Measurements from ENCODE around the gene ANAPC1.
"Not testable (repeated sequence)": the region's sequence is repeated elsewhere in the genome, so short reads cannot be mapped to it uniquely, and the experiment has no call there.

The ANAPC1 gene

DNA sequence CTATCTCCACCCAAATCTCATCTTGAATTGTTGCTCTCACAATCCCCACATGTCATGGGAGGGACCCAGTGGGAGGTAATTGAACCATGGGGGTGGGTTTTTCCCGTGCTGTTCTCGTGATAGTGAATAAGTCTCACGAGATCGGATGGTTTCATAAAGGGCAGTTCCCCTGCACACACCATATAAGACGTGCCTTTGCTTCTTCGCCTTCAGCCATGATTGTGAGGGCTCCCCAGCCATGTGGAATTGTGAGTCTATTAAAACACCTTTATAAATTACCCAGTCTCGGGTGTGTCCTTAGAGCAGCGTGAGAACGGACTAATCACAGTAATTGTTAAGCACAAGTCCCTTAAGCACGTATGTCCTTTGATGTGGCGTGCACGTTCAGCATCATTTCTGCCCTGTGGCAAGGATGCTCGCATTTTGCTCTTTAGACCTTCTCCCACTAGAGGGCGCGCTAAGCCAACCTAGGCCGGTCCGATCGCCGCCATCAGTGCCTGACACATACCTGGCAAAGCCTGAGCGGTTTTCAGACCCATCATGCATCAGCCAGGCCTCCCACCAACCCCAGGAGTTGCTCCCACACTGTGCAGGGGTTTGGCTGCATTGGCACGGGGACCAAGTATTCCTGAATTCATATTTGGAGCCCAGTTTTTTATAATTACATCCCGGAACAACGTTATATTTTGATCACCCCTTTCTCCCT lies 136.4 kb downstream of the ANAPC1 start:
- DNase-seq (ENCODE audit: low read depth in 2 of 2, low spot score in 1 of 2), result peak; percentile 21 to 43

DNA sequence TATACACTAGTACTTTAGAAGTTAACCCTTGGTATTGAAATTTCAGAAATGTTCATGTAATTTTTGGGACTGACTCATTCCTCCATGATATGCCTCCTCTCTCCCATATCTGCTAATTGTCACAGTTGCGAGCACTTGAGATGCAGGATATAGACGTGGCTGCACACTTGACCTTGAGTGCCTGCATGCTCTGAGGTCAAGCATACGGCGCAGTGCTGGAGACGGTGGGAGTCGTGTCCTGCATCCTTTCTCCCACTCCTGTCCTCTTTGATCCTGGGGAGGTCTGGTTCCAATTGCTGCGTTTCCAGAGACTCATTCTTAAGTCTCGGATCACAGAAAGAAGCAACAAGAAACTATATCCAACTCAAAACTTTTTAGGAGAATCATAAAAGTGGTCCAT lies 139.2 kb downstream of the ANAPC1 start:
- DNase-seq (ENCODE audit: low read depth in 2 of 2, low spot score in 1 of 2), result not testable (repeated sequence)

DNA sequence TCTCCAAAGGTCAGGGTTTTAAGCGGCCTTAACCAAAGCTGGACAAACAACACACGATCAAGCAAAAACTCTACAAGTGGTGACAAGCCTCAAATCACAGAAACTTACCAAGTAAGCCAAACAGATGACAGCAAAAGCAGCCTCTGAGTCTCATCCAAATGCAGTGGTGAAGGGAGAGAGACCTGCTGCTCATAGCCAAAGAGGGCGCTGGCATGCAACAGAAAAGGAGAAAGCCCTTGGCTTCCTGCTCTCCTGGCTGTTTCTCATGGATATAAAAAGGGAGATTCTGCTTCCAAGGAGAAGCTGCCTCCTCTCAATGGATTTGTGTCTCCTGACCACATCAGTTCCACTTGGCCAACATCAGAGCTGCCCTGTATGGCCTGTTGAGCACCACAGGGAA lies 142.5 kb downstream of the ANAPC1 start:
- not testable (repeated sequence) for DNase-seq (ENCODE audit: low read depth in 2 of 2, low spot score in 1 of 2)

DNA sequence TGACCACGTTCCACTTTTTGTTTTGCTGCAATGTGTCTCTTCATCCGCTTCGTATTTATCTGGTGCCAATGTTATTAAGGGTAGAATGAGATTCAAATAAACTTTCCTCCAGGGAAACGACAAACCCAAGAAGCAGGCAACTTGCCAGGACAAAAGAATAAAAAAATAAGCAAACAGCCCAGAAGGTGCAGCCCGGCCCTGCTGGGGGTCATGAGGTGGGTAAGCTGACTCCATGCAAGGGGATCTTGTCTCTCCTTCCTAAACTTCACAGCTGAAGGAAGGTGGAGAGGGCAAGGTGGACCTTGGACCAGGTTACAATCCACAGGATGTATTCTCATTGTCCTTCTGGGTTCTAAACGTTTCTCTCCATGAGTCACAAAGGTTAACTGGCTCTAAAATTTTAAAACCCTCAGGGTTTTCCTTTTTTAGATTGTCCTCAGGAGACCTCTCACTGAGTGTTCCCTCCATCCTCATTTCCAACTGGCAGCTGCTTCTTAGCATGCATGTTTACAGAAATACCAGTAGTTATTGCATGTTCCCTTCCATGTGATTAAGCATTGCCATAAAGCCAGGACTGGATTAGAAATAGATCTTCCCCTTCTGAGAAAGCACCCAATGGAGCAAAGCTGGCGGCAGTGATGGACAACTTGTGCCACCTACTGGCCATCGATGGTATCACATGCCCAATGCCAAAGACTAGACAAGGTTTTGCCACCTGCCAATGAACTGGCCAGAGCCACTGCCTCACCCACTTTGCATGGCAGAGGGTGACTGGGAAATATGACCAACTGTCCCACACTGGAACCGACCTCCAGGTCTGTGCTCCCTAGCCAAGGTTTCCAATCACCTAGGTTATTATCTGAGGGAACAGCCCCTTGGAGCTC lies 147.9 kb downstream of the ANAPC1 start:
- DNase-seq (ENCODE audit: low read depth in 2 of 2, low spot score in 1 of 2), result not testable (repeated sequence)

DNA sequence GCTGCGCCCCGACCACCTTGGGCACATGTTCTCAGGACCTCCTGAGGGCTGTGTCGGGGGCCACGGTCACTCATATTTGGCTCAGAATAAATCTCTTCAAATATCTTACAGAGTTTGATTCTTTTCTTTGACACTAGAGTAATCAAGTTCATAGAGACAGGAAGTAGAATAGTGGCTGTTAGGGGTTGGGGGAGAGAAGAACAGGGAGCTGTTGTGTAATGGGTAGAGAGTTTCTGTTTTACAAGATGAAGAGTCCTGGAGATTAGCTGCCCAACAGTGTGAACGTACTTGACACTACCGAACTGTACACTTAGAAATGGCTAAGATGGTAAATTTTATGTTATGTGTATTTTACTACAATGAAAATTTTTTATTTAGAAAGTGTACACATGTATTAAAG lies 148.6 kb downstream of the ANAPC1 start:
- not testable (repeated sequence) for DNase-seq (ENCODE audit: low read depth in 2 of 2, low spot score in 1 of 2)

DNA sequence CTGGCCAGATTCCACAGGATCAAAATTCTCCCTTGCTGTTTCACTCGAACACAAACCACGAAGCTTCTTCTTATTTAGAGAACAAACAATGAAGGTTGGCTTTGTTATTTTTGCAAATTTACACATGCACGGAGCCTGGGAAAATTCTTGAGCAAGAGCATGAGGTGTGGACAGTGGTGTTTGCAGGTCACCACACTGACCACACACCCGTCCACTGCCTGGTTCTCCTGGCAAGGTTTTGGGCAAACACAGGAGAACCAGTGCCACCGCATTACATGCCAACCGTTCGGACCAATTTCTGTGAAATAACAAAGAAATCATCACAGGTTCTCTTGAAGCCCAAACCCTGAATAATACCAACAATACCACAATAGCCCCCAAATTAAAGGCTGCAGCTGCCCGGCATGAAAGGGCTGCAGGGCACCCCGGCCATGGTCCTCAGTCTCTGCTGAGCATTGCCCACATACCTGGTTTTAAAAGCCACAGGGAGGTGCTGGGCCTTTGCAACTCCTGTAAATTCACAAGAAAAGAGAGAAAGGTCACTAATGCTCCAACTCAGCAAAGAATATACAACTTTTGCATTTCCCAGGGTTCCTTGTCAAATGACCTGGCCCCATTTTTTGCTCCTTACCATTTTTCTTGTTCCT lies 154.1 kb downstream of the ANAPC1 start:
- not testable (repeated sequence) for DNase-seq (ENCODE audit: low read depth in 2 of 2, low spot score in 1 of 2)

DNA sequence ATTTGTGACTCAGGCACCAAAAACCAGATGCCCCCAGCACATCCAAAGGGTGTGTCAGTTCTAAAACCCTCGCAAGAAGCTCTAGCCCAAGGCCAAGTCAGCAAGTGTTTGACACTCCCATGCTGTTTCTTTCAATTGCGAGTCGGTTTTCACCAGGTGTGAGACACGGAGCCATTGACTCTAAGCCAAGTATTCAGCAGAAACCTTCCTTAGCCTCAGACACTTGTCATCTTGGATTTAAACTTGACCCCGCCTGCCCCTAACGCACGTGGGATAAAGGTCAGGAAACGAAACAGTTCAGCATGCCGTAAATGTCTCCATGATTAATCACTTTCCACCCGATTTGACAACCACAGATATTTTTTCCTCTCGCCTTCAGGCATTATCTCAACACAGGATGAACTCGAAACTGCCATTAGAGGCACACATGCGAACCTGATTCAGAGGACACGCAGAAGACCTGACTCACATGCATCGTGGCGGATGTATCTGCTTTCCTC lies 156.3 kb downstream of the ANAPC1 start:
- DNase-seq (ENCODE audit: low read depth in 2 of 2, low spot score in 1 of 2), result not testable (repeated sequence)

DNA sequence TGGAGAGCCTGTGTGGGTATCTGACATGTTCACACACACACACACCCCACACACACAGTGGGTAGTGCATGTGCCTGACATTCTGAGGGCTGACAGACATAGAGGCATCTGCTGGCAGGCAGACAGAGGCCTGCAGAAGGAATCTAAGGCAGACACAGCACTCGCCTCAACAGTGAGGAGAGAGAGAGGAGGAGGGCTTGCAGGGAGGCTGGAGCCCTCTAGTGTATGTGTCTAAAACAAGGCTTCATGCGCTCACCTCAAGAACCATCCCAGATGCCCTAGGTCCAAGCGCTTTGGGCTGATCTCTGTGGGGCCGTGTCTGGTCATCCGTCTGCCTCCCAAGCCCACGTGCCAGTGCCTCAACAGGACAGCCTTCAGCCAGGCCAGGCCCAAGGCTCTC lies 158.3 kb downstream of the ANAPC1 start:
- DNase-seq (ENCODE audit: low read depth in 2 of 2, low spot score in 1 of 2), result not testable (repeated sequence)

DNA sequence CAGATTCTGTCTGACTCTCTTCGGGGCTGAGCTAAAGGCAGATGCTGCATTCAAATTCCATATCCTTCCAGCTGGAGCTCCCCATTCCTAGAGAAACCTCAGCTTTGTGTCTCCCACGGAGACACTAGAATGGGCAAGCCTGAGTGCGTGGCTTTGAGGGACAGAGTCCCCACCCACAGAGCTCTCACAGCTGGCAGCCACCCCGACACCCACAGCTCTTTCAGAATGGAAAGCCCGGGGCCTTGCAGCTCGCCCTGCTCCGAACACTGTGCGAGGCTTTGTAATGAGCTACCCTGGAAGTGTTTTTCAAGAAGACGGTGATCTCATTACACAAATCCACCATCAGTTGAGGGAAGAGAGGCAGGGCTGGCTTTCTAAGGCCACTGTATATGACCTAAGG lies 164.4 kb downstream of the ANAPC1 start:
- DNase-seq (ENCODE audit: low read depth in 2 of 2, low spot score in 1 of 2), result not testable (repeated sequence)

Data from stimulated activated CD8-positive, alpha-beta memory T cell treated with anti-CD3 and anti-CD28 coated beads, Interleukin-4, amount 100 ng/mL, for 4 hours (primary cell).